NCI-H69 (cell line): ENCODE measurements around the gene PROK1.
"Not testable (repeated sequence)": the region's sequence is repeated elsewhere in the genome, so short reads cannot be mapped to it uniquely, and the experiment has no call there.

Experiments
- DNase-seq: peaks from one replicate; lab custom pipeline; 2025; lab: John Stamatoyannopoulos, UW

Gene PROK1

DNA sequence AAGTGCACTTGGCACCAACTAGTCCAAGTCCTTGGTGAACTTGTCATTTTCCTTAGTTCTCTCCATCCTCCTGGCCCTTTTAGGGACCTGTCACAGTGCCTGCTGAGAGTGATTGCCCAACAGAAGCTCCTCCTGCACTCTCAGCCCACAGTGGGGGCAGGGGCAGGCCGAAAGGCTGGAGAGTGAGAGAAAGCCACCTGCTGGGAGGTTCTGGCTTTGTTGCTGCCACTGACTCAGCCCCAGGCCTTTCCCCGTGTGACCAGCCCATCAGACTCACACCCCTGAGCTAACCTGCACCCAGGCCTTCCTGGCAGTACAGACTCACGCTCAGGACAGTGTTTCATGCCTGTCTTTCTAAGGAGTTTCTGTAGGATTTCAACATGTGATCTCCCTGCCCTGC is 17.1 kb upstream of the PROK1 start:
- DNase-seq, result peak; percentile 21

DNA sequence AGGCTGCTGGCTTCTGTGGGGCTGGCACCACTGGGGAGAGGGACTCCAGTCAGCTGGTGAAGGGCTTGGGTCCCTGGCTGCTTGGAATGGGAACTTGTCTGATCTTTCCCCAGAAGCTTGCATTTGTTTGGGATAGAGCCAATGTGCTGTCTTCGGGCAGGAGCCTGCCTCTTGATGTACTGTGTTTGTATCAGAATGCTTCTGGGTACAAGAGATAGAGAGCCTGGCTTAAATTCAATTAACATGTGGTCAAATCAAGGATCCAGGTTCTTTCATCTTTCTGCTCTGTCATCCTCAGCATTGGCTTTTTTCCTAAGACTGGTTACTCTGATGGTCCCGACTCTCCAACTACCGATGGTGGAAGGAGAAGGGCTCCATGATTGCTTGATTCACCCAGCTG is 16.0 kb upstream of the PROK1 start:
- DNase-seq, result no peak

DNA sequence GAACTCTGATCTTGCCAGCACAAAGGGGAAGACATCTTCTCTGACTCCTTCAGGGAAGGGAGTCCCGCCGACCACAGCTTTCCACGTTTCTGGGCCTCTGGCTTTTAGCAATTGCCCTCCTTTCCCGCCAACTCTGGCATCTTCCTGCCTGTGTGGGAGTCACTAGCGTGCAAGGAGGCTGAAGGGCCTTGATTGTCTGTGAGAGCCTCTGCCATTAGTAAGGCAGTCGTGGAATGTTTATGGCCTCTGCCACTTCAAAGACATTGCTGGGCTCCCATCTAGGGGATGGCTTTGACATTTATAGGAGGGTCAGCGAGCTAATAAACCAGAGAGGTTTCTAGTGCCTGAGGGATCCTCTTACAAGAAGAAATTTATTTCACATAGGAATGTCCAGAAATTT is 14.3 kb upstream of the PROK1 start:
- DNase-seq, result no peak

DNA sequence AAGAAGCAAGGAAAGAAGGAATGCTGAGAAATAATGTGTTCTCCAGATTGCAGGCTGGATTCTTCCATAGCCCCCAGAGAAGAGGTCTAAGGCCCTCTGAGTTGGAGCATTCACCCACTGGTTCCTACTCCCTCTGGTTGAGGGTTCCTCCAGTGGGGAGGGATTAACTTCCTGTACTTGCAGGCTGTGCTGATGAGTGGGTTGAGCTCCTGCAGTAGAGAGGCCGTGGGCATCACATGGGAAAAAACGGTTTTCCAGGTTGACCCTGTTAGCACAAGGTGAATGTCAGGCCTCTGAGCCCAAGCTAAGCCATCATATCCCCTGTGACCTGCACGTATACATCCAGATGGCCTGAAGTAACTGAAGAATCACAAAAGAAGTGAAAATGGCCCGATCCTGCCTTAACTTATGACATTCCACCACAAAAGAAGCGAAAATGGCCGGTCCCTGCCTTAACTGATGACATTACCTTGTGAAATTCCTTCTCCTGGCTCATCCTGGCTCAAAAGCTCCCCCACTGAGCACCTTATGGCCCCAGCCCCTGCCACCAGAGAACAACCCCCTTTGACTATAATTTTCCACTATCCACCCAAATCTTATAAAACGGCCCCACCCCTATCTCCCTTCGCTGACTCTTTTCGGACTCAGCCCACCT is 13.2 kb upstream of the PROK1 start:
- not testable (repeated sequence) for DNase-seq

DNA sequence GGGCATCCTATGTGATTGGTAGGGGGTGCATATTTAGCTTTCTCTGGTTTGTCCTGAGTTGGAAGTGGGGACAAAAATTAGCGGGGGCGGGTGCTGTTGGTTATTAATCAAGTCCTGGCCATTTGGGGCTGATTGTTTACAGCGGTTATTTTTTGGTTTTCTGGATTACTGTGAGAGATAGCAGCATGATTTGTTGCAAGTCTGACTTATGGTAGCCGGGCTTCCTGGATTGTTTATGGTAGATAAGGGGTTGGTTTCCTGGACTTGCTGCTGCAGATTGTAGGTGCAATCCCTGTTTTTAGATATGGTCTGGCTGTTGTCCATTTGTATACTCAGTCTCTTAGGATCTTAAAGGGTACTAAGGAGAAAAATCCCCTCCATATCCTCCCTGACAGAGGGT is 12.1 kb upstream of the PROK1 start:
- no peak for DNase-seq

DNA sequence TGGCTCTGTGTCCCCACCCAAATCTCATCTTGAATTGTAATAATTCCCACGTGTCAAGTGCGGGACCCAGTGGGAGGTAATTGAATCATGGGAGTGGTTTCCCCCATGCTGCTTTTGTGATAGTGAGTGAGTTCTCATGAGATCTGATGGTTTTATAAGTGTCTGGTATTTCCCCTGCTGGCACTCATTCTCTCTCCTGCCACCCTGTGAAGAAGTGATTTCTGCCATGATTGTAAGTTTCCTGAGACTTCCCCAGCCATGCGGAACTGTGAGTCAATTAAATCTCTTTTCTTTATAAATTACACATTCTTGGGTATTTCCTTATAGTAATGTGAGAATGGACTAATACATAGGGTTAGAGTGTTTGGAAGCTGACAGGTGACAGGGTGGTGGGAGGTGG is 11.1 kb upstream of the PROK1 start:
- DNase-seq, result not testable (repeated sequence)

DNA sequence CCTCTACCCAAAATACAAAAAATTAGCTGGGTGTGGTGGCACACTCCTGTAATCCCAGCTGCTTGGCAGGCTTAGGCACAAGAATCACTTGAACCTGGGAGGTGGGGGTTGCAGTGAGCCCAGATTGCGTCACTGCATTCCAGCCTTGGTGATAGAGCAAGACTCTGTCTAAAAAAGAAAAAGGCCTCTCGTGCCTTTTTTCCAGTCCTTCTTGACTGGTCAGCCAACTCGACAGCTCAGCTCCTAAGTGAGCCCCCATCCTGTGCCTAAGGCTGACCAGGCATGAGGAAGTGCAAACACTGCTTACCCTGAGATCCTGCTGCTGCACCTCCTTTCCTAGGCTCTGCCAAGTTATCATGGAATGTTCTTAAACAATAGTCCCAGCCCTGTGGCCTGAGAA is 10.1 kb upstream of the PROK1 start:
- no peak for DNase-seq

DNA sequence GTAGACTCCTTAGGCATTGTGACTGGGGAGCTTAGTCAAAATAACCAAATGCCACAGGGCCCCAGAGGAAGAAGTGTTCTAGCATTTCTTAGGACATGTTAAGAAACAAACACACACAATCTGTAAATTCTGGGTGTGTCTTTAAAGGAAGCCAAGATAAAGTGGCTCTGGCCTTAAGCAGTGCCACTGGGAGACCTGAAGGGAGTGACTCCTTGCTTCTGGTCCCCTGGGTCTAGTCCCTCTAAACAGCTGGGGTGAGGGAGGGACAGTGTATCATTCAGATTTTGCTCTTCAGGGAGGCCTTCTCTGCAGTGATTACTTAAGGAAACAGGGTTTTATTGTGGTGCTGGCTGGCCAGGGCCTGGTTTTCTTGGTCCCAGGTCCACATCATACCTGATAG is 9.1 kb upstream of the PROK1 start:
- no peak for DNase-seq

DNA sequence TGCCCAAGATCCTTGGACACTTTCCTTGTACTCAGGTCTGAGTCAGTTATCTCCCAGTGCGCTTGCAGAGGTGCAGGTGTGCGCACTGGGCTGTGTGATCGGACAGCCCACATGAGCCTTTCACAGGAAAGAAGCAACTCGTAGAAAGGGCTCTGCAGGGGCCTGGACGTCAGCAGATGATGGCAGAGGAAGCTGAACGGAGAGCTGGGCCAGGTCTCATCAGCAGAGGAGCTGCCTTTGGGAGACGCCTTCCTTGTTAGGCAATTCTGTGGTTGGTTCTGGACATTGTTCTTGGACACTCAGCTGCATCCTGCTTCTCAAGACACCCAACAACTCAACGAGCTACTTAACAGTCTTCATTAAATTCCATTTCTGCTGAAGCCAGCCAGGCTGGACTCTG is 7.5 kb upstream of the PROK1 start:
- no peak for DNase-seq

DNA sequence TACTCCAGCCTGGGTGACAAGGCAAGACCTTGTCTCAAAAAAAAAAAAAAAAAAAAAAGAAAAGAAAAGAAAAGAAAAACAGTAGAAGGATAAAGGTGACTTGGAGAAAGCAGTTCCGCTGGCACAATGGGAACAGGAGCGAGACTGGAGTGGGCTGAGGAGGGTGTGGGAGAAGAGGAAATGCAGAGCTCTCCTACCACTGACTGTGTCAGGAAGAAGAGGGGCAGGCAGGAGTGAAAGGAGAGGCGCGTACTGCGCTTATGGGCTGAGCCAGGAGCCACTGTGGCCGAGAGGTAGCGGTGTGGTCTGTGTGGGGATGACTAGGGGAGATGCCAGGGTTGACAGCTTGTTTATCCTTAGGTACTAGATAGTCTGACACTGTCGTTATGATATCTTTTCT is 6.4 kb upstream of the PROK1 start:
- DNase-seq, result no peak

DNA sequence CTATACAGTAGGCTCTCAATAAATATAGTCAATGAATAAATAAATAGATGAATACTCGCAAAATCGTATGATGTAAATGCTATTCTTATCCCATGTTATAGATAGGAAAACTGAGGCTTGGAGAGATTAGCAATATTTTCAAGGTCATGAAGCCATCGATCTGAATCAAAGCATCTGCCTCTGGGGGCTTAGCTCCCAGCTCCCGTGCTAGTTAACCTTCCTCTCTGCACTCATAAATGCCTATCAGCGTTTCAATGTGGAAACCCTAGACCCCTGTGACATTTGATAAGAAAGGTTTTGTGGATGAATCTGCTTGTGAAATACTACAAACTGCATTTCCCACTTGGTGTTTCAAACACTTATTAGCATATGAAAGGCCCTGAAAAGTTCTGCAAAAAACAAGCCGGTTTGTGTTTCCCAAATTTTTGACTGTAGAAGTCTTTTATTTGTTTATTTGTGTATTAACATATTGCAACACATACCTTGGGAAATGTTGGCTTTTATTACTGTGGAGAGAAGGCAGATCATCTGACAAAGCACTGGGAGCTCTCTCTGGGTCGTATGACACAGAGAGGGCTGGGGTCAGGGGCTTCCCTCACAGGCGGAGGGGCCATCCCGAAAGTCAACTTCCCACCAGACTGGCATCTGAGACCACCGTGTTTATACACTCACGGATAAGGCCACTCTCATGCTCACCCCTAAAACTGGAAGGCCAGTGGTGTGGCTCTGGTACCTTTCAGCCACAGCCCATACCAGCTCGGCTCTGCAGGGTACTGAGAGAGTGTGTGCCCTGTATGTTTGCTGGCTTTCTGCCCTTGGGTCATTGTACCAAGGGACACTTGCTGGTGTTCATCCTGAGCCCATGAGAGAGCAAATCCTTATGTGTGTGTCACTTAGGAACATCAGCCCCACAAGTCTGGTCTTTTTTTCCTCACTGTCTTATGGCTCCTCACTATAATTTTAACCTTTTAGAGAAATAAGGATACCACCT is 993 bp upstream of the PROK1 start:
- DNase-seq, result no peak

DNA sequence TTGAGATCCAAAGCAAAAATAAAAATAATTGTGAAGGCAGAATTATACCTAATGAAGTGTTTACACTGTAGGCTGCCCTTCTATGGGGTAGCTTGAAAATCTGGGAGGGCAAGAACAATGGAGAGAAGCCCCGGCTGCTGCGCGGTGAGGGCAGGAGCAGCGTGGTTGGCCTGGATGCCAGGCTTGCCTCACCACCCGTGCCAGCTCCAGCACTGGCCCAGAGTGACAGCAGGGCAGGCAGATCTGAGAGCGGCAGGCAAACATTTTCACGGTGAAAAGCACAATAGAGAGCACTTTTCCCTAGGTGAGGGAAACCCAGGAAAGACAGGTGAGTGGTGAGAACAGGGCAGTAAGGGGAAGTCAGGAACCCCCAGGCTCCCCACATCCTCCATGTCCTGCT is 1.4 kb downstream of the PROK1 start:
- DNase-seq, result no peak

DNA sequence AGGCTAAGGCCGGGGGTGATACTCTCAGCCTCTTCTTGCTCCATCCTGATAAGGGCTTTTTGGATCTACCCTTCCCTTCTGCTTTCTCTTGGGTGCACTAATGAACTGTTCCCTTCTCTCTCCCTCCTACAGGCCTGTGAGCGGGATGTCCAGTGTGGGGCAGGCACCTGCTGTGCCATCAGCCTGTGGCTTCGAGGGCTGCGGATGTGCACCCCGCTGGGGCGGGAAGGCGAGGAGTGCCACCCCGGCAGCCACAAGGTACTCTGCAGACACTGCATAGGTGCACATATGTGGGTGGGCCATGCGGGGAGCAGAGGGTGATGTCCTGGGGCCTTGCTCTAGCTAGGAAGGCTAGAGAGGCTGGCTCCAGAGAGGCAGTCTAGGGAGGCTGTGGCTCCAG is 2.9 kb downstream of the PROK1 start:
- DNase-seq, result no peak

DNA sequence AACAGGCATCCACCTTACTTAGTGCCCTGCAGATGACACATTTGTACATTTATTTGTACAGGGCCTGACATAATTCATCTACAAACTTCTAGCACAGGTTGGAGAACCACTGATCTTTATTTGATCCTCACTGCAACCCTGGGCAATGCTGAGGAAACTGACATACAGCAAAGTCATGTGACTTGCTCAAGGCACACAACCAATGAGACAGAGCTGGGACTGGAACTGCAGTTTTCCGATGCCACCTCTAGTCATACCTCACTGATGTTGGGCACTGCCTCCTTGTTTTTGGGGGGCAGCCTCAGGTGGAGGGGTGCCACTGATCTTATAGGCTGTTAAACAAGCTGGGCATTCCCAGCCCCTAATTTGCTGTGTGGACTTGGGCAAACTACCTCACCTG is 3.4 kb downstream of the PROK1 start:
- no peak for DNase-seq

DNA sequence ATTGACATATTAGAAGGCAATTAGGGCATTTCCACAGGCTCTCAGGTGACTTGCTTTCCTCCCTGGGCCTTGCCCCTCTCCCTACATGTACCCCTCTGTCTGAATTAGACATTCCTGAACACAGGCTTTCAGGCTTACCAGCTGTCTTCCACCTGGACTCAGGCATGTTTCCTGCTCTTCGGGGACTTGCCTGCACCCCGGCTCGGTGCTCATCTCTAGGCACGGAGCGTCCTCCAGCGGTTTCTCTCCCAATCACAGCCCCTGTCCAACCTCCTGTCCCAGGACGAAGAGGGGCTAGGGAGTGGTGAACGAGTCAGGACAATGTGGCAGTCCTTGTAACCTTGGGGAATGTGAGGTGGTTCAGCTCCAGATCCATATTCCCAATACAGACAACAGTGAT is 4.2 kb downstream of the PROK1 start:
- DNase-seq, result no peak

DNA sequence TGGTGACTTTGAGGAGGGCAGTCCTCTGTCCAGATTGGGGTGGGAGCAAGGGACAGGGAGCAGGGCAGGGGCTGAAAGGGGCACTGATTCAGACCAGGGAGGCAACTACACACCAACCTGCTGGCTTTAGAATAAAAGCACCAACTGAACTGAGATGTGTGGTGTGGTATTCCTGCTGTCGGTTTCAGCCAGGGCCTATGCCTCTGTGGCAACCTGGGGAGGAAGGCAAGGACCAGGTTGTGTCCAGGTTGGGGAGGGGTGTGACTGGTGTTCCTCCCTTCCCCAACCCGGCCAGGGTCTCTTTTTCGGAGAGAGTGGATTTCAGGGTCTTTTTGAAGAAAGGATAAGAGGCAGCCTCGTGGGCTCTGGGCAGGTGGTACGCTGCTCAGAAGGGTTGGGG is 6.3 kb downstream of the PROK1 start:
- no peak for DNase-seq

DNA sequence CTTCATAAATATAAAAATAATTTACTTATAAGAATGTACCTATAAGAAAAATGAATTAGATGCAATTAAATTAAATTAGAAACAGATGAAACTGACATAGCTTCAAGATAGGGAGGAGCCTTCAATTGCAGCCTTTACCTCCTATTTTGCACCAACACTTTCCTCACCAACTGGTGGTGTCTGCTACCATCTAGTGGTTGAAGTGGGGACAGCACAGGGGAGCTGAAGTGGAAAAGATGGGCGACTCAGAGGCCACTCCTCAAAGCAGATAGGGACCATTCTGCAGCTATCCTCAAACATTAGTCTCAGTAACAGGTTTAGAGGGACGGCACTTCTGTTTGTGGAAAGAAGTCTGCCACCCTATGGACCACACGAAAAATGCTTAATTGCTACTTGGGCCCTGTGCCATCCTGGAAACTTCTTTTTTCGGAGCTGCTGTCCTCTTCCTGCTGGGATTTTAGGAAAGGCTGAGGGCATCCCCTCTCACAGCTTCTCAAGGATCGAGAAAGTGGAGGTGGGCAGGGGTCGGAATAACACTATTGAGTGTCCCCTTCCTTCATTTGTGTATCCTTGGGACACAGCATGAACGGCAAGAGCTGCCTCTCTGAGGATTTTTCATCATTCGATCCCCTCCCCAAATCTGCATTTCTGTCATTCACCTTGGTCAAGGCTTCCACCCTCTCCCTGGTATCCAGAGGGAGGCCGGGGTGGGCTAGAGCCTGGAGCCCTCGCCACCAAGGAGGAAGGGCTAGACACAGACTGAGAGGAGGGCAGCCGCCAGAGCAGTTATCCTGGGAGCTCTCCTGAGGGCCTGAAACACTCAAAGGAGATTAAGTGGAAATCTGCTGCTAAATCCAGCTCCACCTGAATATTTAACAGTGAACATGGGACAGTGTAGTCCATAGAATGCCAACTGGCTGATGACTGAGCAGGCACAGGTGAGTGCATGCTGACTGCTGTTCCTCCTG is 9.6 kb downstream of the PROK1 start:
- peak; percentile 66 for DNase-seq

DNA sequence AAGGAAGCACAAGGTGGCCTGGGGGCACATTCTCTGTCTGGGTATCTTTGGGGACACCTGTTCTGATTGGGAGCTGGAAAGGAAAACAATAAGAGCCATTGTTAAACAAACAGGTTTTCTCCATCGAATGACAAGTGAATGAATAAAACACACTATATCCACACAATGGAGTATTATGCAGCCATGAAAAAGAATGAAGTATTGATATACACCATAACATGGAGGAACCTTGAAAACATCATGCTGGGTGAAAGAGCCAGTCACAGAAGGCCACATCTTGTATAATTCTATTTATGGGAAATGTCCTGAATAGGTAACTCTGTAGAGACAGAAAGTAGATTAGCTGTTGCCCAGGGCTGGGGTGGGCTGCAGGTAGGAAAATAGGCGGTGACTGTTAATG is 11.1 kb downstream of the PROK1 start:
- DNase-seq, result no peak

DNA sequence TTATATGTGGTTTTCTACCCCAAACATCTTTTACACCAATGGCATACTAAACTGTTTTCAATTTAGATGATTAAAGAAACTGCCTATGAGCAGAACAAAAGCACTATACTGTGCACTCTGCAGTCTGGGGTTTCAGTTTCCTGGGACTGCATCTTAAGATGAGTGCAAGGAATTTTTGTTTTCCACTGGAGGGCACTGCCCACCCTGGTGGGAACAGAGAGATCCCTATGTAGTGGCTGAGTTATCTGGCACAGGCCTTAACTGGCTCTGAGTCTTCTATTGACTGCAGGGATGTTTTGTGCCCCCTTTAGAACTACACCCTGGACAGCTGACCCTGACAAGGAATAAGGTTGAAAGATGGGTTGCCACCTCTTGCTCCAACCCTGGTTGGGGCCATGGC is 12.0 kb downstream of the PROK1 start:
- peak; percentile 3 for DNase-seq

DNA sequence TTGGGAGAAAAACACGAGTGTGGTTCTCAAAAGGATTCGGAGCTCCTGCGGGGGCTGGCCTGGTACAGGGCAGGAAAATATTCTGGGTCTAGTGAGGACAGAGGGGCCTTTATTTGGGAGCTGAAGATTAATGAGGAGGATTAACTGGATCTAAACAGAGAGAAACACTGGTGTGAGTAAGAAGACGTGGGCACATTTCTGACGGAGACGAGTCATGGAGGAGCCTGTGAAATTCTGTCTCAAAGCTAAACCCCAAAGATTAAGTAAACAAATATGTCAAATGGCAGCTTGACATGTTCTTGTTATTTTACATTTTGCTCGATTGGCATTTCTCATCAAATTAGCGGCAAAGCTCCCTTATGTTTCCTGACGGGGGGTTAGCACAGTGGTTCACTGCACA is 12.8 kb downstream of the PROK1 start:
- no peak for DNase-seq

DNA sequence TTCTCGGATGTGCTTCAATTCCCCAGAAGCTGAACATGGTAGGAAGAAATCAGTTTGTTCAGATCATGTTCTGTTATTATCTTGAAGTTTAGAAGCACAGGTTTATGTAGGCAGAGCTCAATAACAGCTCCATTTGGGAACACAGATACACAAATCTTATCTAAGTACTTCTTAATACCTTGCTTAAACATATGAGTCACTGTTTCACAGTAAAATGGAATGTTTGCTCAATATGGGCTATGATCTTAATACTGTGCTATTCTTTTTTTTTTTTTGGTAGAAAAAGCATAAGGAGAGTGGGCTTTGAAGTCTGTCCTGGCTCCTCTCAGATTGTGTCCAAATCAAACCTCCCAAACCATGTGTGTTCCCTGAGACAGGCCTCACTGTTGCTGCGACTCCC is 13.4 kb downstream of the PROK1 start:
- no peak for DNase-seq

DNA sequence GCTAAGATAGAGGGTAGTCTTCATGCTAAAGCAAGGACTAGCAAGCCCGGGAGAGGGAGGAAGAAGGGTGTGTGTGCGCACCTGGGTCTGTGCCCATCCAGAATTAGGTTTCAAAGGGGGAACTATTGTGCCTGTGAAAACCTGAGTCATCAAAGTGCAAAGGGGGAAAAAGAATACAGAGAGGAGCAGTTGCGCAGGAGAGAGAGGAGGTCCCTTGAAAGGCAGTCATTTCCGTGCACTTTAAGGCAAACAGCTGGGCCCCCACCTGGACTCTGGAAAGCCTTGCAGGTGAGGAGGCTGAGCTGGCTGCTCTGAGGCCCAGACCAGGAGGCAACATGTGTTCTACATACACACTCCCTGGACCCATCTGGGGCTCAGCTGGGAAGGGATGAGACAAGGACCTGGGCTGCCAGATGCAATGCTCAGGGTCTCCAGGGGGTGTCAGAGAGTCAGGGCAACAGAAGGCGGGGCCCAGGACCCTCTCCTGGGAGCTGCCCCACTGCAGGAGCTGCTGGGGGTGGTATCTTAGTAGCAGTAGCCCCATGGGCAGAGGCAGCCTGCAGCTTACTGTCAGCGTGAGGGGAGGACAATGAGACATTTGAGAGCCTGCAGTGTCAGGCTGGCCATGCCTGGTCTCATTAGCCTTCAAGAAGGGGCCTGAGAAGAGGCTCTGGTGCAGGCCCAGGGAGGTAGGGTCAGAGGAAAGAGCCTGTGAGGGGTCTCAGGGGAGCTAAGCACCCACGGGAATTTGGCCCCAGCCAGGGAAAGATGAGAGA is 14.3 kb downstream of the PROK1 start:
- peak; percentile 81 for DNase-seq
